ENCODE results near the gene CHDH. TPM values are rescaled to one million over a fixed set of nuclear protein-coding genes. Genes with fewer than 3 reads are reported as not detected.

The CHDH gene
- total RNA-seq, 3 donors from 2014 or later (not counting 1 experiment from before 2014, with no cell fraction given) = 0.02 to 1.6 (median 0.09) TPM

GRCh38 chr3:53815067-53815466 lies 31.2 kb downstream of the CHDH start:
- Histone ChIP-seq H3K4me1 (ENCODE audit: control insufficient read depth, insufficient read depth, low read length) (no peaks in the 10 kb centered on the region), H3K9me3 (ENCODE audit: control insufficient read depth, insufficient read depth, low read length) (no peaks in the 10 kb centered on the region), H3K4me3 (ENCODE audit: low read length) (no peak overlapping the region), H3K27me3 (ENCODE audit: control insufficient read depth, insufficient read depth, low read length) (no peaks in the 10 kb centered on the region), H3K27ac (ENCODE audit: low read length) (no peak overlapping the region), H3K36me3 (ENCODE audit: control insufficient read depth, insufficient read depth, low read length) (no peaks in the 10 kb centered on the region)
- Mint-ChIP-seq H3K9me3 (no peaks in the 10 kb centered on the region), H3K4me3 (no peak overlapping the region), H3K27me3 (ENCODE audit: low read depth in 2 of 2) (peaks cover 0 to 5% of the 10 kb centered on the region in 2 donors), H3K27ac (no peak overlapping the region), H3K36me3 (no peaks in the 10 kb centered on the region), H3K4me1 (no peaks in the 10 kb centered on the region)
- 95% methylated on average over 4 of the region's 4 CpGs for WGBS (ENCODE audit: insufficient coverage)
- intact Hi-C loops (cut with micrococcal nuclease) = no loop called here
- TF ChIP-seq CTCF (IDR thresholded peaks at IDR 0.05) = no peak
- DNase-seq = no peak
- ATAC-seq = no peak

- H3K9me3 Mint-ChIP-seq = no peaks in the 10 kb centered on the region
- Histone ChIP-seq H3K27me3 (ENCODE audit: control insufficient read depth, insufficient read depth, low read length) (no peaks in the 10 kb centered on the region), H3K4me3 (ENCODE audit: low read length) (no peak overlapping the region), H3K9me3 (ENCODE audit: control insufficient read depth, insufficient read depth, low read length) (no peaks in the 10 kb centered on the region), H3K4me1 (ENCODE audit: control insufficient read depth, insufficient read depth, low read length) (no peaks in the 10 kb centered on the region), H3K36me3 (ENCODE audit: control insufficient read depth, insufficient read depth, low read length) (no peaks in the 10 kb centered on the region), H3K27ac (ENCODE audit: low read length) (no peak overlapping the region)
- H3K4me3 Mint-ChIP-seq = no peak overlapping the region
- H3K4me1 Mint-ChIP-seq = no peaks in the 10 kb centered on the region
- intact Hi-C loops (cut with micrococcal nuclease) = no loop called here
- H3K36me3 Mint-ChIP-seq = no peaks in the 10 kb centered on the region
- no peak for TF ChIP-seq CTCF (IDR thresholded peaks at IDR 0.05)
- peaks cover 0 to 3% of the 10 kb centered on the region in 2 donors for H3K27me3 Mint-ChIP-seq (ENCODE audit: low read depth in 2 of 2)
- DNase-seq (no peak), ATAC-seq (no peak)
- H3K27ac Mint-ChIP-seq = no peak overlapping the region
- whole genome bisulfite sequencing (ENCODE audit: insufficient coverage) = 90% methylated on average over 10 of the region's 10 CpGs
These were observed 32.3 kb downstream of the CHDH start for GRCh38 chr3:53813876-53814275.

GRCh38 chr3:53813229-53813628 lies 33.0 kb downstream of the CHDH start:
- H3K4me3 ChIP-seq (ENCODE audit: low read length) = no peak overlapping the region
- no peak for ATAC-seq
- no peaks in the 10 kb centered on the region for H3K9me3 ChIP-seq (ENCODE audit: control insufficient read depth, insufficient read depth, low read length)
- no peak for DNase-seq
- H3K27me3 ChIP-seq (ENCODE audit: control insufficient read depth, insufficient read depth, low read length) = no peaks in the 10 kb centered on the region
- no peak for TF ChIP-seq CTCF (IDR thresholded peaks at IDR 0.05)
- H3K27ac ChIP-seq (ENCODE audit: low read length) = no peak overlapping the region
- intact Hi-C loops (cut with micrococcal nuclease) = no loop called here
- Mint-ChIP-seq H3K4me3 (no peak overlapping the region), H3K27me3 (ENCODE audit: low read depth in 2 of 2) (peaks cover 0 to 3% of the 10 kb centered on the region in 2 donors), H3K27ac (no peak overlapping the region), H3K9me3 (no peaks in the 10 kb centered on the region), H3K36me3 (no peaks in the 10 kb centered on the region), H3K4me1 (no peaks in the 10 kb centered on the region)
- WGBS (ENCODE audit: insufficient coverage) = 96% methylated on average over 5 of the region's 5 CpGs
- H3K4me1 ChIP-seq (ENCODE audit: control insufficient read depth, insufficient read depth, low read length) = no peaks in the 10 kb centered on the region
- no peaks in the 10 kb centered on the region for H3K36me3 ChIP-seq (ENCODE audit: control insufficient read depth, insufficient read depth, low read length)

GRCh38 chr3:53812434-53812833 lies 33.8 kb downstream of the CHDH start:
- H3K4me3 ChIP-seq (ENCODE audit: low read length) = no peak overlapping the region
- no peak for DNase-seq
- H3K4me1 ChIP-seq (ENCODE audit: control insufficient read depth, insufficient read depth, low read length) = no peaks in the 10 kb centered on the region
- Mint-ChIP-seq H3K36me3 (no peaks in the 10 kb centered on the region), H3K4me1 (no peaks in the 10 kb centered on the region), H3K27ac (no peak overlapping the region), H3K4me3 (no peak overlapping the region), H3K9me3 (no peaks in the 10 kb centered on the region), H3K27me3 (ENCODE audit: low read depth in 2 of 2) (no peaks in the 10 kb centered on the region)
- no peak for ATAC-seq
- no peak for TF ChIP-seq CTCF (IDR thresholded peaks at IDR 0.05)
- intact Hi-C loops (cut with micrococcal nuclease) = no loop called here
- H3K9me3 ChIP-seq (ENCODE audit: control insufficient read depth, insufficient read depth, low read length) = no peaks in the 10 kb centered on the region
- no peaks in the 10 kb centered on the region for H3K27me3 ChIP-seq (ENCODE audit: control insufficient read depth, insufficient read depth, low read length)
- WGBS (ENCODE audit: insufficient coverage) = 77% methylated on average over 4 of the region's 4 CpGs
- H3K27ac ChIP-seq (ENCODE audit: low read length) = no peak overlapping the region
- H3K36me3 ChIP-seq (ENCODE audit: control insufficient read depth, insufficient read depth, low read length) = no peaks in the 10 kb centered on the region
